Karpas-422 (cell line): Measurements from ENCODE around the gene ACYP1. TPM values are rescaled to one million over a fixed set of nuclear protein-coding genes. Genes with fewer than 3 reads are reported as not detected.

Experiments used
- DNase-seq: peaks from one replicate; pipeline ENCODE4 v3.0.0-alpha.2; 2015
- H2AFZ ChIP-seq: fragments of 200-600 bp; sonication (generic); 2 replicates; pipeline ENCODE4 v1.6.1; 2014; ENCODE audit warnings: antibody characterized with exemption, low read length, mixed read lengths
- H3K27ac ChIP-seq: fragments of 200-600 bp; sonication (generic); 2 replicates; pipeline ENCODE4 v1.5.1; 2014; ENCODE audit warnings: mild to moderate bottlenecking, low read length, moderate library complexity
- H3K27me3 ChIP-seq: fragments of 200-600 bp; sonication (generic); 2 replicates; pipeline ENCODE4 v1.6.1; 2014; ENCODE audit warnings: low read length, mixed read lengths
- H3K36me3 ChIP-seq: fragments of 200-600 bp; sonication (generic); 2 replicates; pipeline ENCODE4 v1.6.1; 2014; ENCODE audit warnings: low read length, mixed read lengths; ENCODE audit not compliant: insufficient read depth
- H3K4me1 ChIP-seq: fragments of 200-600 bp; sonication (generic); 2 replicates; pipeline ENCODE4 v1.6.1; 2014; ENCODE audit warnings: mild to moderate bottlenecking, low read length, mixed read lengths
- H3K4me2 ChIP-seq: fragments of 200-600 bp; sonication (generic); 2 replicates; pipeline ENCODE4 v1.6.1; 2014; ENCODE audit warnings: low read length, low read depth, mild to moderate bottlenecking; ENCODE audit not compliant: poor library complexity, severe bottlenecking
- H3K4me3 ChIP-seq: fragments of 200-600 bp; sonication (generic); 2 replicates; pipeline ENCODE4 v1.5.1; 2014; ENCODE audit warnings: mild to moderate bottlenecking, antibody characterized with exemption, low read length, mixed read lengths
- H3K79me2 ChIP-seq: fragments of 200-600 bp; sonication (generic); 2 replicates; pipeline ENCODE4 v1.6.1; 2014; ENCODE audit warnings: mild to moderate bottlenecking, low read length, mixed read lengths
- H3K9ac ChIP-seq: fragments of 200-600 bp; sonication (generic); 2 replicates; pipeline ENCODE4 v1.6.0; 2014; ENCODE audit warnings: low read length
- H3K9me2 ChIP-seq: fragments of 200-600 bp; sonication (generic), shearing (Covaris generic); replicated peaks from 2 replicates; pipeline ENCODE4 v1.6.0; 2014; ENCODE audit warnings: mild to moderate bottlenecking, low read length, moderate library complexity; ENCODE audit not compliant: insufficient read depth
- H3K9me3 ChIP-seq: fragments of 300-700, 200-600 bp; sonication (generic); 2 replicates; pipeline ENCODE4 v1.6.1; 2014; ENCODE audit warnings: low read length, mixed read lengths
- H4K20me1 ChIP-seq: fragments of 200-600 bp; sonication (generic); 2 replicates; pipeline ENCODE4 v1.6.1; 2014; ENCODE audit warnings: mild to moderate bottlenecking, antibody characterized with exemption, low read length, low read depth; ENCODE audit not compliant: insufficient read depth
- total RNA-seq: library from RNA; depleted of rRNA; stranded (reverse); fragments of >200 nt; shearing (Covaris generic); gene quantifications from 2 replicates; pipeline ENCODE4 v1.2.3, GENCODE V29; 2014; ENCODE audit warnings: low replicate concordance

Gene ACYP1
- total RNA-seq, 1 experiment from 2014 or later, result 84.2 TPM

GRCh38 chr14:75044752-75045151 lies 19.1 kb downstream of the ACYP1 start:
- H3K9me3 ChIP-seq, result no peaks in the 10 kb centered on the region
- H3K4me2 ChIP-seq, result no peak overlapping the region
- 0 out of 2 replicates have a peak, but pooled peaks cover 5% of the 10 kb centered on the region for H4K20me1 ChIP-seq
- no peak overlapping the region for H3K27ac ChIP-seq
- H3K4me1 ChIP-seq, result peaks cover 13% of the 10 kb centered on the region
- H3K9ac ChIP-seq, result no peak overlapping the region
- H2AFZ ChIP-seq, result no peak overlapping the region
- peaks cover 86% of the 10 kb centered on the region for H3K79me2 ChIP-seq
- H3K9me2 ChIP-seq, result no peaks in the 10 kb centered on the region
- no peak overlapping the region for H3K4me3 ChIP-seq
- peaks cover 65% of the 10 kb centered on the region for H3K36me3 ChIP-seq
- H3K27me3 ChIP-seq, result no peaks in the 10 kb centered on the region
- DNase-seq, result no peak

- H3K4me1 ChIP-seq, result peaks cover 10% of the 10 kb centered on the region; the same call in 1 of the 2 replicates
- no peak overlapping the region for H3K9ac ChIP-seq
- H2AFZ ChIP-seq, result no peak overlapping the region
- 0 out of 2 replicates have a peak, but pooled peaks cover 5% of the 10 kb centered on the region for H4K20me1 ChIP-seq
- H3K27ac ChIP-seq, result no peak overlapping the region
- no peaks in the 10 kb centered on the region for H3K9me3 ChIP-seq
- H3K4me2 ChIP-seq, result no peak overlapping the region
- H3K79me2 ChIP-seq, result peaks cover 82% of the 10 kb centered on the region
- H3K9me2 ChIP-seq, result no peaks in the 10 kb centered on the region
- no peak for DNase-seq
- peaks cover 64% of the 10 kb centered on the region for H3K36me3 ChIP-seq
- H3K4me3 ChIP-seq, result no peak overlapping the region
- H3K27me3 ChIP-seq, result no peaks in the 10 kb centered on the region
Measured at GRCh38 chr14:75044322-75044721, 19.5 kb downstream of the ACYP1 start.

GRCh38 chr14:75042035-75042434 lies 21.8 kb downstream of the ACYP1 start:
- Histone ChIP-seq H2AFZ (no peak overlapping the region), H3K4me2 (no peak overlapping the region), H3K27me3 (no peaks in the 10 kb centered on the region), H3K4me3 (no peak overlapping the region), H3K36me3 (peaks cover 65% of the 10 kb centered on the region), H4K20me1 (0 out of 2 replicates have a peak, but pooled peaks cover 5% of the 10 kb centered on the region), H3K4me1 (peaks cover 7% of the 10 kb centered on the region; the same call in 1 of the 2 replicates), H3K9ac (no peak overlapping the region), H3K79me2 (peaks cover 67% of the 10 kb centered on the region), H3K27ac (no peak overlapping the region), H3K9me2 (no peaks in the 10 kb centered on the region), H3K9me3 (no peaks in the 10 kb centered on the region)
- no peak for DNase-seq

GRCh38 chr14:75041613-75042012 lies 22.2 kb downstream of the ACYP1 start:
- H3K9me3 ChIP-seq, result no peaks in the 10 kb centered on the region
- H3K9ac ChIP-seq, result no peak overlapping the region
- no peak overlapping the region for H3K4me2 ChIP-seq
- peaks cover 62% of the 10 kb centered on the region for H3K79me2 ChIP-seq
- H3K4me3 ChIP-seq, result no peak overlapping the region
- no peaks in the 10 kb centered on the region for H3K27me3 ChIP-seq
- no peak overlapping the region for H3K27ac ChIP-seq
- peaks cover 7% of the 10 kb centered on the region; the same call in 1 of the 2 replicates for H3K4me1 ChIP-seq
- H3K9me2 ChIP-seq, result no peaks in the 10 kb centered on the region
- DNase-seq, result no peak
- no peak overlapping the region for H2AFZ ChIP-seq
- H3K36me3 ChIP-seq, result peaks cover 69% of the 10 kb centered on the region
- 0 out of 2 replicates have a peak, but pooled peaks cover 5% of the 10 kb centered on the region for H4K20me1 ChIP-seq

- no peaks in the 10 kb centered on the region for H3K9me3 ChIP-seq
- no peak for DNase-seq
- 0 out of 2 replicates have a peak, but pooled peaks cover 5% of the 10 kb centered on the region for H4K20me1 ChIP-seq
- H3K79me2 ChIP-seq, result peaks cover 56% of the 10 kb centered on the region
- H3K4me3 ChIP-seq, result no peak overlapping the region
- H3K4me1 ChIP-seq, result peaks cover 7% of the 10 kb centered on the region; the same call in 1 of the 2 replicates
- no peak overlapping the region for H3K4me2 ChIP-seq
- no peak overlapping the region for H3K9ac ChIP-seq
- no peaks in the 10 kb centered on the region for H3K9me2 ChIP-seq
- no peaks in the 10 kb centered on the region for H3K27me3 ChIP-seq
- no peak overlapping the region for H3K27ac ChIP-seq
- peaks cover 67% of the 10 kb centered on the region for H3K36me3 ChIP-seq
- H2AFZ ChIP-seq, result no peak overlapping the region
Measured at GRCh38 chr14:75040959-75041358, 22.9 kb downstream of the ACYP1 start.

DNA sequence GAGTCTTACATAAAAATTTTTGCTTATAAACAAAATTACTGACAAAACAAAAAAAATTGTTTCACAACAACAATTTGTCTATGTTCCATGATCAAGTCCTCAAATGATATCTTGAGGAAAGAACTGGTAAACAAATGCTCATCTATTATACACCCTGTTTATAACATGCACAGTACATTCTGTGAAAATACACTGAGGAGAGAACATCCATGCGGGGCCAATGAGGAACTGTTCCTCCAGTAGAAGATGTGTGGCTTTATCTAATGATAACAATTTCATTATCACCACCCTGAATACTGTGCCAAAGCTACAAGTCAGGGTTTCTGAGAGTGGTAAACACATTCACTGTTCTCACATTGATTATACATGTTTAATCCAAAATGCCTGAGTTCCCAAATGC lies 23.3 kb downstream of the ACYP1 start:
- no peak overlapping the region for H3K4me3 ChIP-seq

DNA sequence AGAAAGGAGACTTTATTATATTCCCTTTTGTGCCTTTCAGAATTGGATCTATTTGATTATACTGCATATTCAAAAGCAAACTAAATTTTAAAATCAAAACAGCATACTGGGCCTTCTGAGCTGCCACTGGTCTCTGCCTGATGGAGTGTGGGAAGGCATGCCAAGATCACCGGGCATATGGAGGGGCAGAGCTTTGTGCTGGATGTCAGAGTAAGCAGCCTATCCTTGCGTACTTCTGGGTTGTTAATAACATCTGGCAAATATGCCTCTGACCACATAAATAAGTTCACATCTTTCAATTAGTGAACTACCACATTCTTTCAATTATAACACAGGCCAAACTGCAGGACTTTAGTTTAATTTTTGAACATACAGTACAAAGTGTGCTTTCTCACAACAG lies 30.9 kb downstream of the ACYP1 start:
- H3K4me1 ChIP-seq, result no peaks in the 10 kb centered on the region
- H3K4me3 ChIP-seq, result no peak overlapping the region
- no peak overlapping the region for H3K4me2 ChIP-seq
- H3K9me2 ChIP-seq, result no peaks in the 10 kb centered on the region
- peaks cover 77% of the 10 kb centered on the region for H3K36me3 ChIP-seq
- DNase-seq, result no peak
- H3K79me2 ChIP-seq, result peaks cover 3% of the 10 kb centered on the region; the same call in 1 of the 2 replicates
- H3K27me3 ChIP-seq, result no peaks in the 10 kb centered on the region
- H2AFZ ChIP-seq, result no peak overlapping the region
- no peaks in the 10 kb centered on the region for H3K9me3 ChIP-seq
- no peak overlapping the region for H3K27ac ChIP-seq
- H3K9ac ChIP-seq, result no peak overlapping the region
- no peaks in the 10 kb centered on the region for H4K20me1 ChIP-seq

More for the DNA sequence above, 23.3 kb downstream of the ACYP1 start:
- H2AFZ ChIP-seq, result no peak overlapping the region
- no peaks in the 10 kb centered on the region for H3K9me3 ChIP-seq
- peaks cover 6% of the 10 kb centered on the region; the same call in 1 of the 2 replicates for H3K4me1 ChIP-seq
- H3K79me2 ChIP-seq, result peaks cover 55% of the 10 kb centered on the region
- H3K9me2 ChIP-seq, result no peaks in the 10 kb centered on the region
- DNase-seq, result no peak
- H3K27me3 ChIP-seq, result no peaks in the 10 kb centered on the region
- H3K9ac ChIP-seq, result no peak overlapping the region
- no peak overlapping the region for H3K27ac ChIP-seq
- H4K20me1 ChIP-seq, result 0 out of 2 replicates have a peak, but pooled peaks cover 5% of the 10 kb centered on the region
- peaks cover 72% of the 10 kb centered on the region for H3K36me3 ChIP-seq
- no peak overlapping the region for H3K4me2 ChIP-seq

GRCh38 chr14:75030147-75030546 lies 33.7 kb downstream of the ACYP1 start:
- Histone ChIP-seq H3K4me2 (no peak overlapping the region), H3K27me3 (no peaks in the 10 kb centered on the region), H2AFZ (no peak overlapping the region), H3K27ac (no peak overlapping the region), H3K4me1 (no peaks in the 10 kb centered on the region), H3K9ac (no peak overlapping the region), H3K9me2 (no peaks in the 10 kb centered on the region), H3K4me3 (no peak overlapping the region), H3K9me3 (no peaks in the 10 kb centered on the region), H4K20me1 (no peaks in the 10 kb centered on the region), H3K36me3 (peaks cover 76% of the 10 kb centered on the region), H3K79me2 (no peaks in the 10 kb centered on the region)
- DNase-seq, result no peak
